ENCODE results near the gene ERGIC1. TPM values are rescaled to one million over a fixed set of nuclear protein-coding genes. Genes with fewer than 3 reads are reported as not detected.

ERGIC1 gene
- total and polyA plus RNA-seq, 2 experiments from 2014 or later, result 25.2 to 92.2 TPM

- no peaks in the 10 kb centered on the region; the same call in 2 of the 3 replicates for H3K9me3 Mint-ChIP-seq
- Histone ChIP-seq H2AFZ (no peak overlapping the region), H3K79me2 (replicated peaks; ENCODE audit: insufficient read depth) (peaks cover 59% of the 10 kb centered on the region), H3K27ac (ENCODE audit: low read depth) (no peak overlapping the region), H3K4me2 (peak overlapping the region; percentile 93), H4K20me1 (replicated peaks; ENCODE audit: insufficient read depth) (peaks cover 25% of the 10 kb centered on the region), H3F3A (replicated peaks; ENCODE audit: low read depth) (peaks cover 7% of the 10 kb centered on the region; the same call in 1 of the 2 replicates), H3K9me2 (ENCODE audit: insufficient read depth) (no peaks in the 10 kb centered on the region), H3K4me1 (ENCODE audit: insufficient read depth) (peaks cover 20% of the 10 kb centered on the region), H3K36me3 (ENCODE audit: insufficient read depth) (no peaks in the 10 kb centered on the region; the same call in 1 of the 2 replicates), H3K27me3 (ENCODE audit: insufficient read depth) (no peaks in the 10 kb centered on the region), H3K4me3 (peak overlapping the region; percentile 88)
- TF ChIP-seq CREB1 (CRISPR knock-in tag; IDR thresholded peaks at IDR 0.05; ENCODE audit: low read depth) (no peak), REST (IDR thresholded peaks at IDR 0.05; ENCODE audit: unreplicated experiment) (no peak), ZNF331 (CRISPR knock-in tag; IDR thresholded peaks at IDR 0.05; ENCODE audit: low read depth) (no peak), NANOG (IDR thresholded peaks at IDR 0.05; ENCODE audit: borderline replicate concordance) (no peak), EZH2 (IDR thresholded peaks at IDR 0.05; ENCODE audit: low read depth, unreplicated experiment) (no peak), JUNB (IDR thresholded peaks at IDR 0.05; ENCODE audit: unreplicated experiment) (no peak), ZNF114 (CRISPR knock-in tag; IDR thresholded peaks at IDR 0.05) (no peak)
- TF ChIP-seq, protein P1, sequence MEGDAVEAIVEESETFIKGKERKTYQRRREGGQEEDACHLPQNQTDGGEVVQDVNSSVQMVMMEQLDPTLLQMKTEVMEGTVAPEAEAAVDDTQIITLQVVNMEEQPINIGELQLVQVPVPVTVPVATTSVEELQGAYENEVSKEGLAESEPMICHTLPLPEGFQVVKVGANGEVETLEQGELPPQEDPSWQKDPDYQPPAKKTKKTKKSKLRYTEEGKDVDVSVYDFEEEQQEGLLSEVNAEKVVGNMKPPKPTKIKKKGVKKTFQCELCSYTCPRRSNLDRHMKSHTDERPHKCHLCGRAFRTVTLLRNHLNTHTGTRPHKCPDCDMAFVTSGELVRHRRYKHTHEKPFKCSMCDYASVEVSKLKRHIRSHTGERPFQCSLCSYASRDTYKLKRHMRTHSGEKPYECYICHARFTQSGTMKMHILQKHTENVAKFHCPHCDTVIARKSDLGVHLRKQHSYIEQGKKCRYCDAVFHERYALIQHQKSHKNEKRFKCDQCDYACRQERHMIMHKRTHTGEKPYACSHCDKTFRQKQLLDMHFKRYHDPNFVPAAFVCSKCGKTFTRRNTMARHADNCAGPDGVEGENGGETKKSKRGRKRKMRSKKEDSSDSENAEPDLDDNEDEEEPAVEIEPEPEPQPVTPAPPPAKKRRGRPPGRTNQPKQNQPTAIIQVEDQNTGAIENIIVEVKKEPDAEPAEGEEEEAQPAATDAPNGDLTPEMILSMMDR (conservative IDR thresholded peaks at IDR 0.05; ENCODE audit: low read depth in 2 of 2), result no peak
- peaks cover 18% of the 10 kb centered on the region for H3K36me3 Mint-ChIP-seq (ENCODE audit: low read depth)
- no peak for DNase-seq (ENCODE audit: low spot score)
- H3K27me3 Mint-ChIP-seq (ENCODE audit: insufficient read depth, low read depth, poor library complexity), result peaks cover 7% of the 10 kb centered on the region
- ATAC-seq, result no peak
- H3K4me3 Mint-ChIP-seq, result peak overlapping the region; percentile 90
- H3K27ac Mint-ChIP-seq, result peak overlapping the region; percentile 71
- H3K4me1 Mint-ChIP-seq, result peaks cover 29% of the 10 kb centered on the region
These were observed 1.4 kb downstream of the ERGIC1 start for GRCh38 chr5:172835290-172835993.

- peak overlapping the region; percentile 90 for H3K4me3 Mint-ChIP-seq
- Histone ChIP-seq H3K27ac (ENCODE audit: low read depth) (no peak overlapping the region), H3K36me3 (ENCODE audit: insufficient read depth) (no peaks in the 10 kb centered on the region; the same call in 1 of the 2 replicates), H4K20me1 (replicated peaks; ENCODE audit: insufficient read depth) (peaks cover 30% of the 10 kb centered on the region), H3F3A (replicated peaks; ENCODE audit: low read depth) (peaks cover 7% of the 10 kb centered on the region; the same call in 1 of the 2 replicates), H3K4me3 (peak overlapping the region; percentile 88), H3K9me2 (ENCODE audit: insufficient read depth) (no peaks in the 10 kb centered on the region), H2AFZ (no peak overlapping the region), H3K4me1 (ENCODE audit: insufficient read depth) (peaks cover 20% of the 10 kb centered on the region), H3K4me2 (peak overlapping the region; percentile 93; the same call in 1 of the 2 replicates), H3K79me2 (replicated peaks; ENCODE audit: insufficient read depth) (peaks cover 65% of the 10 kb centered on the region), H3K27me3 (ENCODE audit: insufficient read depth) (no peaks in the 10 kb centered on the region)
- TF ChIP-seq REST (IDR thresholded peaks at IDR 0.05; ENCODE audit: unreplicated experiment) (no peak), CREB1 (CRISPR knock-in tag; IDR thresholded peaks at IDR 0.05; ENCODE audit: low read depth) (no peak), JUNB (IDR thresholded peaks at IDR 0.05; ENCODE audit: unreplicated experiment) (no peak), STAT1 (IDR thresholded peaks at IDR 0.05; ENCODE audit: unreplicated experiment) (no peak), NANOG (IDR thresholded peaks at IDR 0.05; ENCODE audit: borderline replicate concordance) (no peak)
- TF ChIP-seq, protein P1 (conservative IDR thresholded peaks at IDR 0.05; ENCODE audit: low read depth in 2 of 2), result no peak
- TF ChIP-seq, protein P2, sequence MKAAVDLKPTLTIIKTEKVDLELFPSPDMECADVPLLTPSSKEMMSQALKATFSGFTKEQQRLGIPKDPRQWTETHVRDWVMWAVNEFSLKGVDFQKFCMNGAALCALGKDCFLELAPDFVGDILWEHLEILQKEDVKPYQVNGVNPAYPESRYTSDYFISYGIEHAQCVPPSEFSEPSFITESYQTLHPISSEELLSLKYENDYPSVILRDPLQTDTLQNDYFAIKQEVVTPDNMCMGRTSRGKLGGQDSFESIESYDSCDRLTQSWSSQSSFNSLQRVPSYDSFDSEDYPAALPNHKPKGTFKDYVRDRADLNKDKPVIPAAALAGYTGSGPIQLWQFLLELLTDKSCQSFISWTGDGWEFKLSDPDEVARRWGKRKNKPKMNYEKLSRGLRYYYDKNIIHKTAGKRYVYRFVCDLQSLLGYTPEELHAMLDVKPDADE (IDR thresholded peaks at IDR 0.05), result no peak
- ATAC-seq (no peak), DNase-seq (ENCODE audit: low spot score) (no peak)
- peak overlapping the region; percentile 71 for H3K27ac Mint-ChIP-seq
- peaks cover 29% of the 10 kb centered on the region for H3K4me1 Mint-ChIP-seq
- H3K9me3 Mint-ChIP-seq, result no peaks in the 10 kb centered on the region; the same call in 2 of the 3 replicates
- peaks cover 22% of the 10 kb centered on the region for H3K36me3 Mint-ChIP-seq (ENCODE audit: low read depth)
- H3K27me3 Mint-ChIP-seq (ENCODE audit: insufficient read depth, low read depth, poor library complexity), result peaks cover 7% of the 10 kb centered on the region
These were observed 1.9 kb downstream of the ERGIC1 start for GRCh38 chr5:172835994-172836356.
